Measurements from ENCODE around the gene RABL6. TPM values are rescaled to one million over a fixed set of nuclear protein-coding genes. Genes with fewer than 3 reads are reported as not detected.
"Not testable (repeated sequence)": the region's sequence is repeated elsewhere in the genome, so short reads cannot be mapped to it uniquely, and the experiment has no call there.

The RABL6 gene
- total RNA-seq, 1 donor = 72.1 TPM

DNA sequence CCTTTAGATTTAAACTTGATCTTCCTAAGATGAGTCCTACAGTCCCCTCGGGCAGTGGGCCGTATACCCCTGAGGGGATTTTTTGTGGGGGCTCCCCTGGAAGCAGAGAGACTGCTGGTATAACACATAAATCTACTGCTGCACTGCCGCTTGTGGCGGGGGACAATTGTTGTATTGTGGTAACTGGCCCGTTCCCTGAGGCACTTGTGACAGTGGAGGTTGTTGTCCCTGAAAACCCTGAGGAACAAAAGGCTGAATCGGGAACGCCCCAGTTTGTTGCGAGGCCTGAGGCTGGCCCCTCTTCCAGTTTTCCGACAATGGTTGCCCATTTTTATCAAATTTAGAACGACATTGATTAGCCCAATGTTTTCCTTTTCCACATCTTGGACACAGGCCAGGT, 21.3 kb upstream of the RABL6 start:
- no peak for DNase-seq (ENCODE audit: low read depth)
- TF ChIP-seq, protein P1, sequence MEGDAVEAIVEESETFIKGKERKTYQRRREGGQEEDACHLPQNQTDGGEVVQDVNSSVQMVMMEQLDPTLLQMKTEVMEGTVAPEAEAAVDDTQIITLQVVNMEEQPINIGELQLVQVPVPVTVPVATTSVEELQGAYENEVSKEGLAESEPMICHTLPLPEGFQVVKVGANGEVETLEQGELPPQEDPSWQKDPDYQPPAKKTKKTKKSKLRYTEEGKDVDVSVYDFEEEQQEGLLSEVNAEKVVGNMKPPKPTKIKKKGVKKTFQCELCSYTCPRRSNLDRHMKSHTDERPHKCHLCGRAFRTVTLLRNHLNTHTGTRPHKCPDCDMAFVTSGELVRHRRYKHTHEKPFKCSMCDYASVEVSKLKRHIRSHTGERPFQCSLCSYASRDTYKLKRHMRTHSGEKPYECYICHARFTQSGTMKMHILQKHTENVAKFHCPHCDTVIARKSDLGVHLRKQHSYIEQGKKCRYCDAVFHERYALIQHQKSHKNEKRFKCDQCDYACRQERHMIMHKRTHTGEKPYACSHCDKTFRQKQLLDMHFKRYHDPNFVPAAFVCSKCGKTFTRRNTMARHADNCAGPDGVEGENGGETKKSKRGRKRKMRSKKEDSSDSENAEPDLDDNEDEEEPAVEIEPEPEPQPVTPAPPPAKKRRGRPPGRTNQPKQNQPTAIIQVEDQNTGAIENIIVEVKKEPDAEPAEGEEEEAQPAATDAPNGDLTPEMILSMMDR (IDR thresholded peaks at IDR 0.05; ENCODE audit: insufficient read depth, low read depth, low read length) = no peak

DNA sequence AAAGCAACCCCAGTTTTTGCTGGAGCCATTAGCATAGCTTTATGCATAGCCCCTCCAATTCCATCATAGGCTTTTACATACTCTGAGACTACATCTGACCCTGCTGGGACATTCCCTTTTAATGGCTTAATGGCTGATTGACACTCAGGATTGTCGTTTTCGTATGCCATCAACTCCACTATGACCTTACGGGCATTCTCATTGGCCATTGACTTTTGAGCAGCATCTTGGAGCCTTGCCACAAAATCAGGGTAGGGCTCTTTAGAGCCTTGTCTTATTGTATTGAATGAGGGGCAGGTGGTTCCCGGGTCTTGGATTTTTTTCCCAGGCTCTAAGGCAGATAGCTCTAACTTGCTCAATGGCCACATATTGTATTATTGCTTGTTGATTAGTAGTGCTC, 20.8 kb upstream of the RABL6 start:
- H3K4me3 ChIP-seq (ENCODE audit: low read depth, low read length); DNase-seq (ENCODE audit: low read depth): not testable (repeated sequence)

More for the DNA sequence above, 21.3 kb upstream of the RABL6 start:
- no peak overlapping the region for H3K4me3 ChIP-seq (ENCODE audit: low read depth, low read length)

GRCh38 chr9:136787690-136788400, 19.9 kb upstream of the RABL6 start:
- TF ChIP-seq, protein P1 (IDR thresholded peaks at IDR 0.05; ENCODE audit: insufficient read depth, low read depth, low read length) = peak; percentile 73
- DNase-seq (ENCODE audit: low read depth) = peak; percentile 71
- no peak overlapping the region for H3K4me3 ChIP-seq (ENCODE audit: low read depth, low read length)

- DNase-seq (ENCODE audit: low read depth) = peak; percentile 91
- H3K4me3 ChIP-seq (ENCODE audit: low read depth, low read length) = not testable (repeated sequence)
Observed at GRCh38 chr9:136788644-136789522, 18.9 kb upstream of the RABL6 start.

DNA sequence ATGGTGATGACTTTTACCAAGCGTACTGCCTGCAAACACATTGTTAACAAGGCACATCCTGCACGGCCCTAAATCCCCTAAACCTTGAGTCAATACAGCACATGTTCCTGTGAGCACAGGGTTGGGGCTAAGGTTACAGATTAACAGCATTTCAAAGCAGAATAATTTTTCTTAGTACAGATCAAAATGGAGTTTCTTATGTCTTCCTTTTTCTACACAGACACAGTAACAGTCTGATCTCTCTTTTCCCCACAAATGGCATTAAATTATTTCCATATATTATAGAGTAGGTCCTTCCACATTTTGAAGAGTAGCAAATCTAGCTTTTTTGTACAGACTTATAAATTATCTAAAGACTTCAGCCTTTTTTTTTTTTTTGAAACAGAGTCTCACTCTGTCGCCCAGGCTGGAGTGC, 18.2 kb upstream of the RABL6 start:
- no peak overlapping the region for H3K4me3 ChIP-seq (ENCODE audit: low read depth, low read length)
- no peak for DNase-seq (ENCODE audit: low read depth)
- TF ChIP-seq, protein P1 (IDR thresholded peaks at IDR 0.05; ENCODE audit: insufficient read depth, low read depth, low read length) = no peak

- TF ChIP-seq, protein P1 (IDR thresholded peaks at IDR 0.05; ENCODE audit: insufficient read depth, low read depth, low read length) = no peak
- peak; percentile 100 for DNase-seq (ENCODE audit: low read depth)
- peak within 1 kb of the TSS; percentile 96 for H3K4me3 ChIP-seq (ENCODE audit: low read depth, low read length)
Observed at GRCh38 chr9:136790640-136791515, 16.9 kb upstream of the RABL6 start, which contains the start of gene TMEM141. Gene TMEM141, plus strand, starts transcription at chr9:136791344. Its CDS starts 27 bp downstream, at chr9:136791371.

DNA sequence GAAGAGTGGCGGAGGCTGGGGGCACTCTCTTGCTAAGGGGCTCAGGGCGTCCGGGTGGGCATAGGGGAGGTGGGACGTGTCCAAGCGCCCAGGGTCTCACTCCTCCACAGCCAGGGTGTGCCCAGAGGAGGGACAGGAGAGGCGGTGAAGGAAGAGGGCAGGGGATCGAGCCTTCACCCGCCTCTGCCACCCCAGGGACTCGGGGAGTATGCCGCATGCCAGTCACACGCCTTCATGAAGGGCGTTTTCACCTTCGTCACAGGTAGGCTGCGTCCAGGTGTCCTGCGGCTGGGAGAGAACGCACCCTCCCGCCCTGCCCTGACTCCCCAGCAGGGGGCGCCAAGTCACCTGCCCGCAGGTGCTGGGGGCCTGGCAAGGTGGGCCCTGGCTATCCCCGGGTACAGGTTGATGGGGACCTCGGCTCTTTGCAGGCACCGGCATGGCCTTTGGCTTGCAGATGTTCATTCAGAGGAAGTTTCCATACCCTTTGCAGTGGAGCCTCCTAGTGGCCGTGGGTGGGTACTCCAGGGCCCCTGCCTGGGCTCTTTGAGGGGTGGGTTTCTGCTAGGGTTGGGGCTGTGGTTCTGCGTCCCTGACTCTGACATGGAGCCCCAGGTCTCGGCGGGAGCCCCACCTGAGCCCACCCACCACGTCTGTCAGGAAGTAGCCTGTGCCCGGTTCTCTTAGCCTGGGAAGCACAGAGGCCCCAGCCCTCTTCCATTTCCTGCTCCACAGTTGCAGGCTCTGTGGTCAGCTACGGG, 16.1 kb upstream of the RABL6 start:
- peak; percentile 57 for DNase-seq (ENCODE audit: low read depth)

More for the DNA sequence above, 16.1 kb upstream of the RABL6 start:
- TF ChIP-seq, protein P1 (IDR thresholded peaks at IDR 0.05; ENCODE audit: insufficient read depth, low read depth, low read length) = peak; percentile 95
- peak overlapping the region; percentile 96 for H3K4me3 ChIP-seq (ENCODE audit: low read depth, low read length)

All from fibroblast of villous mesenchyme (primary cell).